GM12878 (cell line): ENCODE results near the gene TSPAN5.

Experiments used
- CEBPB ChIP-seq, 2 experiments: fragments of 150-350 bp in 1 of 2; IDR thresholded peaks; 2 replicates each; pipeline ENCODE4 v1.6.1; 2012 to 2014; ENCODE audit warnings: low read depth in 2 of 2, low read length in 2 of 2, borderline replicate concordance in 1 of 2, inconsistent platforms in 1 of 2
- EGR1 ChIP-seq, 2 experiments: IDR thresholded peaks; 1 replicate in 1 of 2; 2 replicates in 1 of 2; pipeline ENCODE4 v1.6.1; 2011 to 2012; ENCODE audit warnings: low read depth in 2 of 2, low read length in 2 of 2, borderline replicate concordance in 1 of 2, mild to moderate bottlenecking in 1 of 2, moderate library complexity in 1 of 2
- SKIL ChIP-seq: fragments of 450-650 bp; IDR thresholded peaks from 2 replicates; pipeline ENCODE4 v1.6.1; 2017; ENCODE audit warnings: mild to moderate bottlenecking, low read depth, inconsistent platforms; ENCODE audit not compliant: poor library complexity, severe bottlenecking
- SMC3 ChIP-seq: IDR thresholded peaks from 2 replicates; pipeline ENCODE4 v1.6.1; 2011; ENCODE audit warnings: low read length, improper control_type of control experiment, borderline replicate concordance
- YY1 ChIP-seq: IDR thresholded peaks from 2 replicates; pipeline ENCODE4 v1.6.1; 2011; ENCODE audit warnings: low read depth, mild to moderate bottlenecking, low read length

- no peak for TF ChIP-seq YY1
- no peak for TF ChIP-seq CEBPB (IDR thresholded peaks at IDR 0.05; ENCODE audit: borderline replicate concordance in 1 of 2, low read depth in 2 of 2, low read length in 2 of 2)
- TF ChIP-seq EGR1 (IDR thresholded peaks at IDR 0.05; ENCODE audit: borderline replicate concordance in 1 of 2, low read depth in 2 of 2, low read length in 2 of 2), result no peak
- no peak for TF ChIP-seq SMC3
- no peak for TF ChIP-seq SKIL
Measured at GRCh38 chr4:98612318-98613250, 45.8 kb downstream of the TSPAN5 start.
